Stimulated activated CD8-positive, alpha-beta memory T cell treated with anti-CD3 and anti-CD28 coated beads, Interleukin-15, amount 100 ng/mL, for 48 hours (primary cell): ENCODE measurements around the gene SDF2.
"Not testable (repeated sequence)": the region's sequence is repeated elsewhere in the genome, so short reads cannot be mapped to it uniquely, and the experiment has no call there.

Experiments
- DNase-seq, 2 donors: peaks; one replicate each; pipeline ENCODE4 v3.0.0-alpha.2; 2020; ENCODE audit warnings: low read depth in 2 of 2

The SDF2 gene

DNA sequence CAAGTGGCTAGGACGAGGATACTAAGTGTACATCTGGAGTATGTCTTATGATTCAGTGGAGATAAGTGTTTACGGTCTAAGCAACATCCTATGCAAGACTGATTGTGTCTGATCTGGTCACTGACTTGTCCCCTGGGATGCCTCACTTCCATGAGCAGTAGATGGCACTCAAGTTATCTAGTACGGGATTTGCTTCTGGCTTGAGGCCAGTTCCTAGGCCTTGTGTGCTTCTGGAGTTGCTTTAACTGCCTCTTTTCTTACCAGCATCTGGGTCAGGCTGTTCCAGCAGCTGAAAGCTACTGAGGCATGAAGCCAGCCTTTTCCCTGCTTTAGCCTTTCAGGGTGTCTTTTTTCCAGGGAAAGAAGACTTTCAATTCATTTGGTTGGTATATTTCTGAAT lies 23.3 kb upstream of the SDF2 start:
- DNase-seq = no peak

DNA sequence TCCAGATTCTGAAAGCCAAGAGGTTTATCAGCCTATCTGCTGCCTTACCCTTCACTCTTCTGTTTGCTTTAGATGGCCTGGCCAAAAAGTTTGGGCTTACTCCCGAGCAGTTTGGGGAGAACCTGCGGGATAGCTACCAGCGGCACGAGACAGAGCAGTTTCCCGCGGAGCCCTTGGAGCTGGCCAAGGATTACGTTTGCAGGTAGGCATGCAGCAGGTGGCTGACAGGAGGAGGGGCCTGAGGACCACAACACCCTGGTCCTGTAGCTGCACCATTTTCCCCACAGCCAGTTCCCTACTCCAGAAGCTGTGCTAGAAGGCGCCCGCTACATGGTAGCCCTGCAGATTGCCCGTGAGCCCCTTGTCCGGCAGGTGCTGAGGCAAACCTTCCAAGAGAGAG lies 20.9 kb upstream of the SDF2 start:
- no peak for DNase-seq

DNA sequence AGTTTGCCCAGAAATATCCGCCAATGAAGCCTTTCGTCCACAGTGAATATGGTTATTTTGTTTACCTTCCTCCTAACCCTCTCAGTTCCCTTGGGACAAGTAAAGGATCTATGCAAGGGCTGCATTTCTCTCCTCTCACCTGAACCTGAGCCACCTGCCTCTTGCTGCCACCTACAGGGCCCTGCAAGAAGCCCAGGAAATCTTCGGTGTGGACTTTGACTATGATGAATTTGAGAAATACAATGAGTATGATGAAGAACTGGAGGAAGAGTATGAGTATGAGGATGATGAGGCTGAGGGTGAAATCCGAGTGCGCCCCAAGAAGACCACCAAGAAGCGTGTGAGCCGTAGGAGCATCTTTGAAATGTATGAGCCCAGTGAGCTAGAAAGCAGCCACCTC lies 14.3 kb upstream of the SDF2 start:
- no peak for DNase-seq

DNA sequence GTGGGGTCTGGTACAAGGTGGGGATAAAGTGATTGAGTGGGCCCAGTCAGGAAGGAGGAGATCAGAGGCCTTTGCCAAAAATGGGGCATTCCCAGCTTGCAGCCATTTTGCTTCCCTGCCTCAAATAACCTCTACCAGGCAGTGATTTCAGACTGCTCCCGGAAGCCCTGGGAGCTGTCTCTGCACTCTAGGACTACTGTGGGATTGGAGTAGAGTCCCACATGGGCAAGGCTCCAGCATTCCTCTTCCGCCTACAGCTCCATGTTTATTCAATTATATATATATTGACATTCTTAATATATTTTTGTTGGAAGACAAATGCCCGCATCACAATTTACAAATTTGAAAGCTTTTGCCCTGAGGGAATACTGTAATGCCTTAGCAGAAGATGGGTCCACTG lies 13.8 kb upstream of the SDF2 start:
- DNase-seq = no peak

DNA sequence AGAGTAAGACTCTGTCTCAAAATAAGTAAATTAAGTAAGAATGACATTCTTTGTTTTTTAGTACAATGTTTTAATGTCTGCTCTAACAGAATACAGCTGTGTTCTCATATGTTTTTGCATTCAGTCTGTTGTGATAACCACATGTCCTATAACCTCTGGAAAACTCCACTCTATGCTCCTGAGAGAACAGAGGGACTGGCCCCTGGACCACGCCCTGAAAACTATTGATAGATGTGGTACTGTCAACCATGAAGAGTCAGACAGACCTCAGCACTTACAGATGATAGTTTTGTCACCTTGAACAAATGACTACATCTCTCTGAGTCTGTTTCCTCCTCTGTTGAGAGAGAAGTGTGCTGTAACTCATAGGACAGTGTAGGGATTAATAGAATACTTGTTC lies 8.2 kb upstream of the SDF2 start:
- DNase-seq = no peak

DNA sequence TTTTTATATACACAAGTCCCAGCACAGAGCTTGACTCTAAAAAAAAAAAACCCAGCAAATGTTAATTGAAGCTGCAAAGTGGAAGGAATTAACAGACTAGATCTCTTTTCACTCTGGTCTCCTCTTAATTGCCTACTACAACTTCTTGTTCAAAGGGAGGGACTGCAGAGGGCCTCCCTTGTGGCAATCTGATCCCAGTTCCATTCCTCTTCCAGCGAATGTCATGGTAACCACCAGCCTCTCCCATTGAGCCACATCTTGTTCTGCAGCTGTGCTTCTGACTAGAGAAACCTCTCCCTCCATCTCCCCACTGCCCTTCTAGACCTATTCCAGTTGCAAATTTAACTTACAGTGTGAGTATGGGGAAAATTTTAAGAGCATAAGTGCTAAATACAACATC lies 6.2 kb upstream of the SDF2 start:
- no peak for DNase-seq

DNA sequence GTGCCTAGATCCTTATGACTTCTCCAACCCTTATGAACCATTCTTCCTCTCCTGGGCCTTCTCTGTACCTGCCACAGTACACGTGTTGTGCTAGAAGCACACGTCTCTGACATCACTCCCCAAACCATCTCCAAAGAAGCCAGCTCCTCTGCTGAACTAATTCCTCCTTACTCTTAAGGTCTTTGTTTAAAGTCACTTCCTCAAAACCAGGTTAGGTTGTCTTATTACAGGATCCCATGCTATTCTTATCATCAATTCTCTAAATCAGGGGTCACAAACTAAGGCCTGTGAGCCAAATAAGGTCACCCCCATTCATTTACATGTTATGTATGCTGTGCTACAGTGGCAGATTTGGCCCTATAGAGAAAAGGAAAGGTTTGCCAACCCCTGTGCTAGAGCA lies 4.3 kb upstream of the SDF2 start:
- no peak for DNase-seq

DNA sequence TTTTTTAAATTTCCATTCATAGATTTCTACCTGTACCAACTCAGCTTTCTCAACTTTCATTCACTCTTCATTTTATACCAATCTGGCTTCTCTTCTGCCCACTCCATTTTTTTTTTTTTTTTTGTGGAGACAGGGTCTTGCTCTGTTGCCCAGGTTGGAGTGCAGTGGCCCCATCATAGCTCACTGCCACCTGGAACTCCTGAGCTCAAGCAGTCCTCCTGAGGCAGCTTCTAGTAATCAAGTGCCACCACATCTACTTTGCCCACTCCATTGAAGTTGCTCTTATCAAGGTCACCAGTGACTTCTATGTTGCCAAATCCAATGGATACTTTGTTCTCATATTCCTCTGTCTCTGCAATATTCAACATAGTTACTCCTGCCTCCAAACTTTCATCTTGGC lies 2.0 kb upstream of the SDF2 start:
- no peak for DNase-seq

DNA sequence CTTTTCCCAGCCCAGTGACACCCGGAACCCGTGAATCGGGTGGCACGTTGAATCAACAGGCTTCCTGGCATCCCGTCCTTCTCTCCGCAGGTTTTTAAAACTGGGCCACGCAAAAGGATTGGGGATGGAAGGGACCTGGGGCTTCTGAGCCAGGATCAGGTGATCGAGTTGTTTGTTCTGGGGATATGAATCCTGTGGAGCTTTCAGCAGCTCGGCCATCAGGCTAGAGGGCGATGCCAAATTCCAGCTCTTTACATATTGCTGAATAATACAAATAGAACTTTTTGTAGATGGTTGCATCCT lies 772 bp upstream of the SDF2 start:
- no peak for DNase-seq

DNA sequence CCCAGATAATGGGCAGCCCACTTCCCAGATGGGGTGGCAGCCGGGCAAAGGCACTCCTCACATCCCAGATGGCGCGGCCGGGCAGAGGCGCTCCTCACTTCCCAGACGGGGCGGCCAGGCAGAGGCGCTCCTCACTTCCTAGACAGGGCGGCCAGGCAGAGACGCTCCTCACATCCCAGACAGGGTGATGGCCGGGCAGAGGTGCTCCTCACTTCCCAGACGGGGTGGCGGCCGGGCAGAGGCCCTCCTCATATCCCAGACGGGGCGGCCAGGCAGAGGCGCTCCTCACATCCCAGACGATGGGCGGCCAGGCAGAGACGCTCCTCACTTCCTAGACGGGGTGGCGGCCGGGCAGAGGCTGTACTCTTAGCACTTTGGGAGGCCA lies 2.2 kb downstream of the SDF2 start:
- not testable (repeated sequence) for DNase-seq

DNA sequence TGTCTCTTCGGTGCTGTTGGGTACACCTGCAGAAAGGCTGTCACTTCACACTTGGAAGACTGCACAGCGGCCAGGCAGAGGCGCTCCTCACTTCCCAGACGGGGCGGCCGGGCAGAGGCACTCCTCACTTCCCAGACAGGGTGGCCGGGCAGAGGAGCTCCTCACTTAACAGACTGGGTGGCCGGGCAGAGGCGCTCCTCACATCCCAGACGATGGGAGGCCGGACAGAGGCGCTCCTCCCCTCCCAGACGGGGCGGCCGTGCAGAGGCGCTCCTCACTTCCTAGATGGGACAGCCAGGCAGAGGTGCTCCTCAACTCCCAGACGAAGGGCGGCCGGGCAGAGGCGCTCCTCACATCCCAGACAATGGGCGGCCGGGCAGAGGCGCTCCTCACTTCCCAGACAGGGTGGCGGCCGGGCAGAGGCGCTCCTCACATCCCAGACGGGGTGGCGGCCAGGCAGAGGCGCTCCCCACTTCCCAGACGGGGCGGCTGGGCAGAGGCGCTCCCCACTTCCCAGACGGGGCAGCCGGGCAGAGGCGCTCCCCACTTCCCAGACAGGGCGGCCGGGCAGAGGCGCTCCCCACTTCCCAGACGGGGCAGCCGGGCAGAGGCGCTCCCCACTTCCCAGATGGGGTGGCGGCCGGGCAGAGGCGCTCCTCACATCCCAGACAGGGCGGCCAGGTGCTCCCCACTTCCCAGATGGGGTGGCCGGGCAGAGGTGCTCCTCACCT lies 2.8 kb downstream of the SDF2 start:
- not testable (repeated sequence) for DNase-seq

DNA sequence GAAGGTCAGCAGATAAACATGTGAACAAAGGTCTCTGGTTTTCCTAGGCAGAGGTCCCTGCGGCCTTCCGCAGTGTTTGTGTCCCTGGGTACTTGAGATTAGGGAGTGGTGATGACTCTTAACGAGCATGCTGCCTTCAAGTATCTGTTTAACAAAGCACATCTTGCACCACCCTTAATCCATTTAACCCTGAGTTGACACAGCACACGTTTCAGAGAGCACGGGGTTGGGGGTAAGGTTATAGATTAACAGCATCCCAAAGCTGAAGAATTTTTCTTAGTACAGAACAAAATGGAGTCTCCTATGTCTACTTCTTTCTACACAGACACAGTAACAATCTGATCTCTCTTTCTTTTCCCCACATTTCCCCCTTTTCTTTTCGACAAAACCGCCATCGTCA lies 3.4 kb downstream of the SDF2 start:
- not testable (repeated sequence) for DNase-seq

DNA sequence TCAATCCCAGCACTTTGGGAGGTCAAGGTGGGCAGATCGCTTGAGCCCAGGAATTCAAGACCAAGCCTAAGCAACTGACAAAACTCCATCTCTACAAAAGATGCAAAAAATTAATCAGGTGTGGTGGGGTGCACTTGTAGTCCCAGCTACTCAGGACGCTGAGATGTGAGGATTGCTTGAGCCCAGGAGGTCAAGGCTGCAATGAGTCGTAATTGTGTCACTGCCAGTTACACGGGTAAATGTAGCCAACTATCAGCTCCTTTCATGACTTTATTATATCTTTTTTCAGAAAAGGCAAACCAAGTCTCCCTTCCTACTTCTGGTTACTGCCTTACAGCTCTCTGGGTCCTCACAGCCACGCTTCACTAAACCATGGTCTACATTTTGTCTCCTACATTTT lies 4.0 kb downstream of the SDF2 start:
- DNase-seq = no peak

DNA sequence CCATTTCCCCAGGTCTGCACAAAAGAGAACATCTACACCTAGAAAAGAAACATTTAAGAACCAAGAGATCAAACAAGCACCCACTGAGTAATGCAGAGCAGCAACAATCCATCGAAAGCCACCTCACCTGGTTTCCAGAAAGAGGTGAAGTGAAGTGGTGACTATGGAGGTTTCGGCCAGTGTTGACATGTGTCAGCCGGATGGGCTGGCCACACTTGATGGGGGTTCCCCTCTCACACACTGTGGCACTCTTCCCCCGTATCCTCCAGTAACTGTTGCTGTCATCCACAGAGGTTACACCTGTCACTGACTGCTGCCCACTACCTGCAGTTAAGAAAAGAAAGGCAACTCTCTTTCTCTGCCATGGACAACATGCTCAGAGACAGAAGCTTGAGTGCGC lies 6.5 kb downstream of the SDF2 start:
- DNase-seq = no peak

DNA sequence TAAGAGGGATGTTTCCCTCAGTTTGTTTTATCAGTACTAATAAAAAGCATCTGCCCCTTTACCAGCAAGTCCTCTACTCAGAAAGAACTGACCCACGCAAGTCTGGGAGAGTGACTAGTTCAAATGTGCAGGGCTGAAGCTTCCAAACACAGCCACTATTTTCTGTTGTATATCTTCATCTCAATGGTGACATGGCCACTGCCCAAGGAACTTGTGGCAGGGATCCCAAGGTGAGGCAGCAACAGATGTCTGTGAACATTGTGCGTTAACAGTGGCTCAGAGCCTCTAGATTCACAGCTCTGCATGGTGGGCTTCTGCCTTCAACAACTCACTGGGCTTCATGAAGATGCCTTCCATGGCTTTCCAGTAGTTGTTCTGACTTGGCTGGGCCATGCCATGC lies 13.0 kb downstream of the SDF2 start:
- DNase-seq = no peak

DNA sequence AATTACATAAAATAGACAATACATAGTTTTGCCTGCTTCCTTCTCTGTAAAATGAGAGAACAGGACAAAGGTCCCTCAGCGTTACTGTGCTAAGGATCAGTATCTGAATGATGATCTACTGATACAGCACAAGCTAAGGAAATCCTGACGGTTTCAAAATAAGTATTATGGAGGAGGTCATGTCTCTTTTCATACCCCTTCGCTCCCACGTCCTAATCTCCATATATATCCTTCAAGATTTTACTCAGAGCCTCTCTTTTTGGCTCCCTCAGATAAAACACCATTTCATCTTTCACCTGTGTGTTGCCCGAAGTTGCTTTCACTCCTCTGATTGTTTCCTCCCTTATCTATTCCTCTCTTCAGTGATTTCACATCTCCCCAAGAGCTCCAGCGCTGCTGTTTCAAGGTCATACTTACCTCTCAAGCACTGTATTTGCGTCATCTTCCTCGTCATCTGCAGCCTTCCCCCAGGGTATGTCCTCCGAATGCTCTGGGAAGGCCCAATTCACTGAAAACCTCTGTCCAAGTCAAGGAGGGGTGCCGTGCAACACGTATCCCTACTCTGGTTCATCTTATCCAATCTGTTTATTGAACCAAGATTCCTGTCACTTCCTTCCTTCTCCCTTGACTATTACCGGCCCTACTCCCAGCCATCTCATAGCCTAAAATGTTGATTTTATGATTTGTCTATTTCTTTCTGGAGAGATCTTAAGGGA lies 15.5 kb downstream of the SDF2 start:
- no peak for DNase-seq

DNA sequence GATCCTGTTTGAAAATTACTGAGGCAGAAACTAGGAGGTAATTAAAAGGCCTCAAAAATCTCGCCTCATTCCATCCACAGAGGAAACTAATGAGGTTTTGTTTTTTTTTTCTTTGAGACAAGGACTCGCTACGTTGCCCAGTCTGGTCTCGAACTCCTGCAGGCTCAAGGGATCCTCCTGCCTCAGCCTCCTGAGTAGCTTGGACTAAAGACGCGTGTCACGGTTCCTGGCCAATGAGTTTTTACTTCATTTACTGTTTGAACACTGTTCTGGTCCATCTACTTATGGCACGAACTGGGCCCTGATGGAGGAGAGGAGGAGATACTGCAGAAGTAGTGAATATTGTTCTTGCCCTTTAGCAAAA lies 16.1 kb downstream of the SDF2 start:
- DNase-seq = no peak

DNA sequence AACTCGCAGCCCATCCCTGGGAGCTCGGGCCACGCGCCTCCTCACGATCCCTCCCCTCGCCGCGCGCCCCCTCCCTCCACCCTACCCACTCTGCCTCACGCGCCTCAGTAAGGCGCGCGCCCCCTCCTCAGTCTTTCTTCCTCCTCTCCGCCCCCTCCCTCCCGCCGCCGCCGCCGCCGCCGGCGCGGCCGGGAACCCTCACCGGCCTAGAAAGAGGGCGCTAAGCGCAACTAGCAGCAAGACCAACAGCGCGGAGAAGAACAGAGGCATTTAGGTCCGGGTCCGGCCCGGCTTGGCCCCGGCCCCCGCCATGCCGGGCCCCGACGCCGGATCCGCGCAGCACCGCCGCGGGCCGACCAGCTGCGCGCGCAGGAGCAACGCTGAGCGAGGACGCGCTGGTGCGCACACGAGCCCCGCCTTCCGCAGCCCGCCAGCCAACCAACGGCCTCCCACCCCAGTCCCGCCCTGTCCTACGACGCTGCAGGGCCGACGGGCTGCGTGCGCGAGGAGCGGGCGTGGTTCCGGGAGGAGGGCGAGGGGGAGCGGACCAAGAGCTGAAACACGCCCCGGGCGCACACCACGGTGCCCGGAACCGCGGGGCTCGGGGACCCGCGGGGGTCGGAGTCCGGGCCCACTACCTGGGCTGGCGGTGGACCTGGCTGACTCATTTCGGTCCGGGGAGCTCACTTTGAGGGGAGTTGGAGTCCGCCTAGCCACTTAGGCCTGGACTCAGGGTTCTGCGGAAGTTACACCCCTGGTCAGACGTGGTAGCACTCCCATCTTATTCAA lies 16.7 kb downstream of the SDF2 start, which contains the start of gene BLTP2:
Gene BLTP2 (minus strand): TSS at position 372 of the 789 bp plus-strand sequence. CDS start 102 bp downstream, at position 270.
- DNase-seq = peak; percentile 95 to 97

DNA sequence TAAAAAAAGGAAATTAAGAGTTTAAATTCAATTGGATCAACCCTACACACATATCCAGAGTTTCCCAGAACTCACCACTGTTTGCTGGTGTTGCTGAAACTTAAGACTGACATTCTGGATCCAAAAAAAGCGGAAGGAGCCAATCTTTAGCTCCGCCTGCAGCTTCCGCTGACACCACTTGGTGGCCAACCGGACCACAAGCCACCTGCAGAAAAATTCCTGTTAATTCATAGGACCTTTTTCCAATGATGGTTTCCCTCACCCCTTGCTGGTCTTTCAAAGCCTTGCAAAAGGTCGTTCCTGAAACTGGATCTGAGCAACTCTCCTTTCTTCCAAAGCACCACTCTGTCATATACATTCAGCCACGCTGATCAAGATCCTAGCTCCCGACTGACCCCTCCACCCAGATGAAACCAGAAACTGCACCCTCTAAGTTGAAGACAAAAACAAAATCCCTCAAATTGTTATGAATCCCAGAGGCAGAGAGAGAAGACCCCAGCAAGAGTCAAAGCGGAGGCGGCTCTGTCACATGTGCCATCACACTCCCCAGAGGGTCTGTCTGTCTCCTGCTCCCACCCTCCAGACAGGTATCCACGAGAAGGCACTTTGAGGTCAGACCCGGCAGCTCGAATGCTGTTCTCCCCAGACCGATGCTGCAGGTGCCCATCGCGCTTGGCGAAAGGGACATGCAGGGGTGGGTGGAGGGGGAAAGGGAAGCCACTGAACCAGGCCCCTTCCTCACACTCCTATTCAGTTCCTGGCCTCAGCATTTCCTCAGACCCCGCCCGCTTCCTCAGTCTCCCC lies 17.5 kb downstream of the SDF2 start:
- DNase-seq = no peak

DNA sequence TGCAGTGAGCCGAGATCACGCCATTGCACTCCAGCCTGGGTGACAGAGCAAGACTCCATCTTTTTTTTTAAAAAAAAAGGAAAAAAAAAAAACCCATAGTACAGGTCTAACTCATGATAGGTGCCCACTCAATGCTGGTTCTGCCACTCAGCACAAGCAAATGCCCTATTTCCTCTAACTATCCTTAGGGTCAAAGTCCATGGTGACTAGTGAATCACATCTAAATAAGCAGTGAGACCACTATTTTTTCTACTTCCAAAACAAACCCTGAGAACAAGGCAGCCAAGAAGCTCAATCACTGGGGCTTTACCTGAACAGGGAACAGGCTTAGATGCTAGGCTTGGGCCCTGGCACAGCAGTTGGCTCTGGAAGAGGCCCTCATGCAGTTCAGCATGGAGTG lies 20.1 kb downstream of the SDF2 start:
- DNase-seq = no peak

DNA sequence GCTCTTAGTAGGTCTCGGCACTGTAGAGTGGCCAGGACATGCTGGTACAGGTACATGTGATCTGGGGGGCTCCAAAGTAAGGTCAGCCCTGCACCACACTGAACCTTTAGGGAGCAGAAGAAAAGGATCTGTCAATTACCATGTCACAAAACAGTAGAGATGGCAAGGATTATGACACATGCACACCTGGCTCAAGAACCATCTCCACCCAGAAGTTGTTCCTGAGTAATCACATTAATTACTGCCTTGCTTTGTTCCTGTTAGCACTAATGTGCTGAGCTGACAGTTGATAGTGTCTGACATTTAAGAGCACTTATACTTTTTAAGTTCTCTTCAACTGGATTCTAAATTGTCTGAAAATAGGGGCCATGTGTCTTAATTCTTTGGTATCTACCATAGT lies 26.2 kb downstream of the SDF2 start:
- no peak for DNase-seq

DNA sequence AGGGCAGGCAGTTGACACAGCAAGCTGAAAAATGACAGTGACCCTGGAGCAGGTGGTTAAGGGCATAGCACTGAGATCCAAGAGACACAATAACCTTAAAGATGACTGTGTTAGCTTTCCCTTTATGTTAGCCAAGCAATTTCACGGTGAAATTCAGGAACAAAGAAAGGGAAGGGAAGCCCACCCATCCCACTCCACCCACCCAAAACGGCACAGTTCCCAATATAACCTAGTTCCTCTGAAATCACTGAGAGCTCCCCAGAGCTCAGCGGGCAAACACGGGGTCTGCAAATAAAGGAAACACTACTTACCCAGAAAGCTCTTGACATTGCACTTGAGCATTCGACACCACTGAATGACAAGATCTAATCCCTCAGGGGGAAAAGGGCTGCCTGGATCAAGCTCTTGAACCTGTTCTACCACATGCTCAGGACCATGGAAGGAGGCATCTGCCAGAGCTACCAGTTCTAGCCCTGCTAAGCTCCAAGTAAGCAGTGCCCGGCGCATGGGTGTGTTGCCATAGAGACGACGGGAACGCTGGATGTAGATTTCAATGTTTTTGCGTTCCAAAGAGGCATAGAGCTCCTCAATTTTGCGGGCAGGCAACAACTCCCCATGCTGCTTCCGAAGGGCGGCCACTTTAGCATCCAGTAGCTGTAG lies 27.4 kb downstream of the SDF2 start:
- no peak for DNase-seq
